ENCODE results near the gene ATP8B1. TPM values are rescaled to one million over a fixed set of nuclear protein-coding genes. Genes with fewer than 3 reads are reported as not detected.
"Not testable (repeated sequence)": the region's sequence is repeated elsewhere in the genome, so short reads cannot be mapped to it uniquely, and the experiment has no call there.

The ATP8B1 gene
- total and polyA plus RNA-seq, 2 experiments from 2014 or later: 1.7 to 3.0 TPM

GRCh38 chr18:57850063-57850462, 46.9 kb upstream of the ATP8B1 start:
- H3K9me2 ChIP-seq (ENCODE audit: insufficient read depth): no peaks in the 10 kb centered on the region
- H3K4me3 ChIP-seq: no peak overlapping the region
- no peak for TF ChIP-seq ETS1 (IDR thresholded peaks at IDR 0.05)
- TF ChIP-seq ZNF462 (CRISPR knock-in tag; IDR thresholded peaks at IDR 0.05): no peak
- no peak for TF ChIP-seq POLR2AphosphoS5 (IDR thresholded peaks at IDR 0.05; ENCODE audit: low read depth)
- no peak for TF ChIP-seq STAT1 (IDR thresholded peaks at IDR 0.05; ENCODE audit: unreplicated experiment)
- no peak for TF ChIP-seq CTCF (conservative IDR thresholded peaks at IDR 0.05; ENCODE audit: low read depth in 2 of 2)
- TF ChIP-seq ZNF331 (CRISPR knock-in tag; IDR thresholded peaks at IDR 0.05; ENCODE audit: low read depth): no peak
- no peak overlapping the region for H2AFZ ChIP-seq
- no peaks in the 10 kb centered on the region for H4K20me1 ChIP-seq (replicated peaks; ENCODE audit: insufficient read depth)
- H3K36me3 ChIP-seq (ENCODE audit: insufficient read depth): no peaks in the 10 kb centered on the region
- Mint-ChIP-seq H3K4me3 (no peak overlapping the region; the same call in 2 of the 3 replicates), H3K36me3 (ENCODE audit: low read depth) (no peaks in the 10 kb centered on the region), H3K9me3 (no peaks in the 10 kb centered on the region; the same call in 2 of the 3 replicates), H3K4me1 (no peaks in the 10 kb centered on the region), H3K27ac (no peak overlapping the region), H3K27me3 (ENCODE audit: insufficient read depth, low read depth, poor library complexity) (no peaks in the 10 kb centered on the region)
- no peak for ATAC-seq
- H3K79me2 ChIP-seq (replicated peaks; ENCODE audit: insufficient read depth): no peaks in the 10 kb centered on the region
- H3K27me3 ChIP-seq (ENCODE audit: insufficient read depth): no peaks in the 10 kb centered on the region
- no peak overlapping the region for H3K4me2 ChIP-seq
- no peaks in the 10 kb centered on the region for H3K4me1 ChIP-seq (ENCODE audit: insufficient read depth)
- DNase-seq (ENCODE audit: low spot score): no peak
- no peaks in the 10 kb centered on the region for H3F3A ChIP-seq (replicated peaks; ENCODE audit: low read depth)
- no peak overlapping the region for H3K27ac ChIP-seq (ENCODE audit: low read depth)

GRCh38 chr18:57848374-57848773, 45.3 kb upstream of the ATP8B1 start:
- not testable (repeated sequence) for ATAC-seq; H3K27me3 ChIP-seq (ENCODE audit: insufficient read depth); H3K27me3 Mint-ChIP-seq (ENCODE audit: insufficient read depth, low read depth, poor library complexity); H3K36me3 ChIP-seq (ENCODE audit: insufficient read depth); H3F3A ChIP-seq (replicated peaks; ENCODE audit: low read depth); H3K9me3 Mint-ChIP-seq; H4K20me1 ChIP-seq (replicated peaks; ENCODE audit: insufficient read depth); H3K9me2 ChIP-seq (ENCODE audit: insufficient read depth); H3K4me1 Mint-ChIP-seq; H3K4me1 ChIP-seq (ENCODE audit: insufficient read depth); H3K36me3 Mint-ChIP-seq (ENCODE audit: low read depth); H3K4me3 ChIP-seq; H3K27ac ChIP-seq (ENCODE audit: low read depth); H3K27ac Mint-ChIP-seq; H3K4me3 Mint-ChIP-seq; H2AFZ ChIP-seq; DNase-seq (ENCODE audit: low spot score); H3K4me2 ChIP-seq; H3K79me2 ChIP-seq (replicated peaks; ENCODE audit: insufficient read depth)

- not testable (repeated sequence) for H3K36me3 ChIP-seq (ENCODE audit: insufficient read depth); H3K36me3 Mint-ChIP-seq (ENCODE audit: low read depth); DNase-seq (ENCODE audit: low spot score); H3K4me3 ChIP-seq; ATAC-seq; H3K27ac ChIP-seq (ENCODE audit: low read depth); H3K4me1 Mint-ChIP-seq; H3K27ac Mint-ChIP-seq; H4K20me1 ChIP-seq (replicated peaks; ENCODE audit: insufficient read depth); H3K27me3 ChIP-seq (ENCODE audit: insufficient read depth); H3K4me1 ChIP-seq (ENCODE audit: insufficient read depth); H2AFZ ChIP-seq; H3K4me2 ChIP-seq; H3K9me3 Mint-ChIP-seq; H3K27me3 Mint-ChIP-seq (ENCODE audit: insufficient read depth, low read depth, poor library complexity); H3K4me3 Mint-ChIP-seq; H3K9me2 ChIP-seq (ENCODE audit: insufficient read depth); H3K79me2 ChIP-seq (replicated peaks; ENCODE audit: insufficient read depth); H3F3A ChIP-seq (replicated peaks; ENCODE audit: low read depth)
Measured at GRCh38 chr18:57847431-57847830, 44.3 kb upstream of the ATP8B1 start.
